NCI-H524 treated with DMSO at 0.1 percent for 48 hours (cell line): ENCODE results near the gene IQCF2.
"Not testable (repeated sequence)": the region's sequence is repeated elsewhere in the genome, so short reads cannot be mapped to it uniquely, and the experiment has no call there.

ENCODE experiments used
- DNase-seq: peaks from one replicate; lab custom pipeline; 2025; lab: John Stamatoyannopoulos, UW

The IQCF2 gene

DNA sequence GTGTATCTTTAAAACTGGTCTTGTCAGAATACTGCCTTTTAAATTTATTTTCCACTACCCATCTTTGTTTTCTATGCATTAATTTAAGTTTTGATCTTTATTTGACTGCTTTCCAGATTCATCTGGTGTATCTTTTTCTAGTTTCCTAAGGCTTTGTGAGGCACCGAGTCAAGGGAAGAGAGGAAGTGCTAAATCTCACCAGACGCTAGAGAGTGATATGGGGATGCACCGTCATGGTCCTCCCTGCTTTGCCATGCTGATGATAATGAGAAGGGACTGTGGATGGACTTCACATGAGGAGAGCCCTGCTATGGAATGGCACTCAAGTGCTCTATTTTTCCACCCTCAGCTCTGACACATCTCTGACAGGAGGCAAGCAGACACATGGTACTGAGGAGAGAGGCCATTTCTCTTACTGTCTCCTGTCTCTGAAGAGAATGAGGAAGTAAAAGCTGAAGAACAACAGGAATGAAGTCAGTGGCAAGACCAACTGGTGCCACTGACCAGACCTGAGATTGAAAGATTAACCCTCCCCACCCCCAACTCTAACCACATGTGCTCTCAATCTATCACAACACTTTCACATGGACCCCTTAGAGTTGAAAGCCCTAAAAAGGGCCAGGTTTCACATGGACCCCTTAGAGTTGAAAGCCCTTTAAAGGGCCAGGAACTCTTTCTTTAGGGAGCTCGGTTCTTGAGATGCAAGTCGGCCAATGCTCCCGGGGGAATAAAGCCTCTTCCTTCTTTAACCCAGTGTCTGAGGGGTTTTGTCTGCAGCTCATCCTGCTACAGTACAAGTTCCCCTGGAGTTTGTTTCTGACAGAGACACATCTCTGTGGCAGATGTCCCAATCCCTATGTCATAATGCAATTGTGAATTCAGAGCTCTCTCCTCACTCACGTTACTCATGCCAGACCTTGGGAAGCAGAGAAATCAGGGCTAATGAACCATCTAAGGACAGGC is at the start of gene IQCF2:
IQCF2 (plus strand) TSS at position 913 of the 963 bp plus-strand sequence. CDS start 52 bp downstream, outside the sequence.
- no peak for DNase-seq

DNA sequence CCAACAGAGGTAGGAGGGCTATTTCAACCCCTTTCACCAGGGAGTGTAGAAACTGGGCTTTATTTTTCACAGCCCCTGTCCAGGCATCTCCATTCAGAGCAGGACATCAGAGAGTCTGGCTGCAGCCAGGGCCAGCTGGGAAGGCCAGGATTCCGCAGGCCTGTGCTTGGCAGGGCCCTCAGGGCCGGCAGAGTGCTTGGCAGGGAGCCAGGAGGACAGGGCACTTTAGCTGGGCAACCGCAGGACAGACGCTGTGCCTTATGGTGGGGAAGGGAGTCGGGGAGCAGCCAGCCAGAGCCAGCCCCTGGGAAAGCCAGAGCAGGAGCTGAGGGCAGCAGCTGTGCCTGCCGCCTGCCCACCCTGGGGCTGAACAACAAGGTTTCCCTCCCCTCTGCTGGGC is 47.9 kb upstream of the IQCF2 start:
- peak; percentile 70 for DNase-seq

DNA sequence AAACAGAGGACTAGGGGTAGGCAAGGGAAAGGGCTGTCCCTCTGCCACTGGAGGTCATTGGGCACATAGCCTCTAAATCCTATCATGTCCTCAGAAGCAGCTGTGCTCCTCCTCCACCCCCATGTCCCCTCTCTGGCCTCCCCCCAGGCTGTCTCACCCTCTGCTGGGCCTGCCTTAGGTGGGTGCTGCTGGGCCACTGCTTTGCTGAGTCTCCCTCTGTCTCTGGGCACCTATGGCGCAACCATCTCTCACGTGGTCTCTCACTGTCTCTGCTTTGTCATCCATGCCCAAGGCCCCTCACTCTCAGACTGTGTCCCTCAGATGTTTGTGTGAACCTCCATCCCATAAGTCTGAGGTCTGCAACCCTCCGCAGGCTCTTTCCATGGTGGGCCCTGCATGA is 47.4 kb upstream of the IQCF2 start:
- no peak for DNase-seq

DNA sequence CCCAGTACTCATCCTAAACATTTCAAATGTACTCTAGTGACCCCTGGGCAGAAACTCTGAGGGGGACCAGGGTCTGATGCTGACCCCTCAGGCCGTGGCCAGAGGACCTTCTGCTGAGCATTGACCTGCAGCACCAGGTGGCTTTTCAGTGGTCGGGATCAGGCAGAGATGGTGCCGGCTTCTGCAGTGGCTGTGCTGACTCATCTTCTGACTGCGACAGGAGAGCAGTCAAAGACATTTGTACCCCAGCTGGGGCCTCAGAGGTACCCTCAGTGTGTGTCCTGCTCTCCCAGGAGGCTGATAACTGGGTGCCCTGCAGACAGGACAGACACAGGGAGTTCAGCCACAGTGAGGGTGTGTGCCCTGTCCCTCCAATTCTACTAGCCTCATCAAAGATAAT is 45.8 kb upstream of the IQCF2 start:
- DNase-seq: no peak

DNA sequence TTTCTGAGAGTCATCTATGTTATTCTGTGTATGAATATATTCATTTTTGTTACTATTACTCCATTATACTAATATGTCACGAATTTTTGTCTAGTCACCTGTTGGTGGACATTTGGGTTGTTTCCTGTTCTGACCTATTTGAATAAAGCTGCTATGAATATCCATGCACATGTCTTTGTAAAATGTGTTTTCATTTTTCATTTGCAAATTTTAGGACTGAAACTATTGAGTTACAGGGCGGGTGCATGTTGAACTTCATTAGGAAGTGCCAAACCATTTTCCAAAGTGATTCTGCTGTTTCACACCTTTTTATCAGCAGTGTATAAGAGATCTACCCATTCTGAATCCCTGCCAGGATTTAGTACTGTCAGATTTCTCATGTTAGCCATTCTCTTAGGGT is 44.7 kb upstream of the IQCF2 start:
- no peak for DNase-seq

DNA sequence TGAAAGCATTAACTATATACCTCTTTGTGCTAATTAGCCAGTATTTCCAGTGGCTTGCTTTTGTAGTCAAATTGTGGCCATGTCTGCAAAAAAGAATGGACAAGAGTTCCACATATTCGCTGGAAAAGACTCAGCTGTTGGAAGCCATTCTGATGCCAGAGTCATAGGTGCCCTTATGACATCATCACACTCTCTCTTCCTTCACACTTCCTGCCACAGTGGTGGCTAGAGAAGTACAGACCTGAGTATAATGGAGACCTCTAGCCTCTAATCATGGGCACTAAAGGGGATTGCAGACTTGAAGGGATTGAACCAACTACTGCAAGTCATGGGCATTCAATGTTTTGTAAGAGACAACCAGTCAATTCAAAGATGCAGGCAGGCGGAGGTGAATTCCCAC is 44.0 kb upstream of the IQCF2 start:
- no peak for DNase-seq

DNA sequence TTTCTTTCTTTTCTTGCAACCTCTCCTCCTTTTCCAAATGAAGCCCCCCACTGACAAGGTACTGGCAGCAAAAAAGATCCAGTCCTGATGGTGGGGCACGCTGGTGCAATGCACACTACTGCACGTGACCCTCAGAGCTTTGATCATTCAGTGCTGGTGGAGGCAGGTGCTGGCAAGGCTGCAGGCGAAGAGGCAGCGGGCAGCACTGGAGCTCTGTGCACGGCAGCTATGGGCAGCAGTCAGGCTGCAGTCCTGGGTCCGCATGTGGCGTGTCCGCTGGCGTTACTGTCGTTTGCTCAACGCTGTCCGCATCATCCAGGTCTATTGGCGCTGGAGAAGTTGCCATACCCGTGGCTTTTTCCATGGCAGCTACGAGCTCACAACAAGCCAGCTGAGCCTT is 42.3 kb upstream of the IQCF2 start:
- no peak for DNase-seq

DNA sequence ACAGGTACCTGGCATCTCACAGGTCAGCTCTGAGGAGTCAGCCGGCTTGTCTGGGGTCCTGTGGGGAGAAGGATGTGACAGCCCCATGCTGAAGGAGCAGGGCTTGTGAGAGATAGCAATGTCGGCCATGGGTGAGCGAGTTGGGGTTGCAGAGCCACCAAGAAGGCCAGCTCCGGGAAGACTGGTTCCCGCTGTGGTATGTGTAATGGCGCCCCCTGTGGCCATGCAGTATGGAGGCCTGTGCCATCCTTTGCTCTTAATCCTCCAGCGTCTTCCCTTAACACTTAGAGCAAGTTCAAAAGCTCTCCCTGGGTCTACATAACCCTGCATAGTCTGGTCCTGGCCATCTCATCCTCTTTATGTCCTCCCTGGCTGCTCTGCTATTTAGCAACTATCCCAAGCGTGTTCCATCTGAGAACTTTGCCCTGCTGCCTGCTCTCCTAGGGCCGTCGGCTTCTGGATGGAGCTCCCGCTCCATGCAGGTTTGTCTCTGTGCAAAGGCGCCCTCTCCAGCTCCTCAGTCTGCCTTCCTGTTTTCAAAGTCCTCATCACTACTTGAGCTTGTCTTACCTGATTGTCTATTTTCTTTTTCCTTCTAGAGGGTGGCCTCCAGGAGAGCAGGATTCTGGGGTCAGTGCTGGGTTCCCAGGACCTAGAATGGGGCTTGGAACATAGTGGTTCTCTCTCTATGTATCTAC is 41.6 kb upstream of the IQCF2 start:
- DNase-seq: no peak

DNA sequence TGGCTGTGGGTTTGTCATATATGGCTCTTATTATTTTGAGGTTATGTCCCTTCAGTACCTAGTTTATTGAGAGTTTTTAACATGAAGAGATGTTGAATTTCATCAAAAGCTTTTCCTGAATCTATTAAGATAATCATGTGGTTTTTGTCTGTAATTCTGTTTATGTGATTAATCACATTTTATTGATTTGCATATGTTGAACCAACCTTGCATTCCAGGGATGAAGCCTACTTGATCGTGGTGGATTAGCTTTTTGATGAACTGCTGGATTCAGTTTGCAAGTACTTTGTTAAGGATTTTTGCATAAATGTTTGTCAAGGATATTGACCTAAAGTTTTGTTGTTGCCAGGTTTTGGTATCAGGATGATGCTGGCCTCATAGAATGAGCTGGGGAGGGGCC is 33.1 kb upstream of the IQCF2 start:
- DNase-seq: no peak

DNA sequence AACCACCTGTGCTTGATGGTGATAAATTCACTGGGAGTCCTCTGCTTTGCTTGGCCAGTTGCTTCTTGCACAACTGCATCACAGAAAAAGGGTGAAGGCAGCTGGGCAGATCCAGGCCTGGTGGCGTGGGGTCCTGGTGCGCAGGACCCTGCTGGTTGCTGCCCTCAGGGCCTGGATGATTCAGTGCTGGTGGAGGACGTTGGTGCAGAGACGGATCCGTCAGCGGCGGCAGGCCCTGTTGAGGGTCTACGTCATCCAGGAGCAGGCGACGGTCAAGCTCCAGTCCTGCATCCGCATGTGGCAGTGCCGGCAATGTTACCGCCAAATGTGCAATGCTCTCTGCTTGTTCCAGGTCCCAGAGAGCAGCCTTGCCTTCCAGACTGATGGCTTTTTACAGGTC is 31.1 kb upstream of the IQCF2 start:
- no peak for DNase-seq

DNA sequence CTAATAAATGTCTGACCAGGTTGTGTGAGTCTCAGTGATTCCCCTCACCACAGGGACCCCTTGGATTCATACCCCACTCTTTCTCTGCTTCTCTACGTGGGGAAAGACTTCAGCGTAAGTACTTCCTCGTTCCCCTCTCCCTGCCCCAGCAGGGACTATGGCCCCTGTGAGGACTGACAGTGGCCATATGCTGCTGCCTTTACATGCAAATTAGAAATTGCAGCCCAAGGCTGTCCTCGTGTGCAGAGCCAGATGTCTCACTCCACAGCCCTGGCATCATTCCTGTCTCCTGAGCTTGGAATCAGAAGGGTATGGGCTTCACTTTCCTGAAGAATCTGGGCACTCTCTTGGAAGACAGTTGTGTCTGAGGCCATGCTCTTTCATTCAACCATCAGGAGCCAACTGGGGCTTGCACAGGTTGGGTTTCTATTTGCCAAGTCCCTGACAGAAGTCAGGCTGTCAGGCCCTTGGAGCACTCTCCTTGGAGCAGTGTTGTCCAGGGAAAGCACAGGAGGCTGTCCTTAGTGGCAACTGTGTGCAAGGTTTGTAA is 30.5 kb upstream of the IQCF2 start:
- DNase-seq: peak; percentile 10

DNA sequence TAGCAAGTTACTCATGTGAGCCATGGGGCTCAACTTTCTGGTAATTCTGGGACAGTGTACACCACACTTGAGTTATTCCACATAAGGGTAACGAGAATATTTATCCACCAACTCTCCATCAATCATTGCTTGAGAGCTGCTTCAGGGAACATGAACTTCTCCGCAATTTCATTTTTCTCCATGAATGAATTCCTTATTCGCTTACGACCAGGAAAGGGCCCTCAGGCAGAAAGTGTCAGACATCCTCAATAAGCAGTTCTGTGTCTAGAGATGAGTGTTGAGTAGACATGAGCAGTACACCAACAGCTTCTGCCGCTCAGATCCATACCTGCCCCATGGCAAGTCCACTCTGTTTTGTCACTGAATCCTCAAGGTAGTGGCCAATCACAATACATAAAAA is 24.8 kb upstream of the IQCF2 start:
- DNase-seq: no peak

DNA sequence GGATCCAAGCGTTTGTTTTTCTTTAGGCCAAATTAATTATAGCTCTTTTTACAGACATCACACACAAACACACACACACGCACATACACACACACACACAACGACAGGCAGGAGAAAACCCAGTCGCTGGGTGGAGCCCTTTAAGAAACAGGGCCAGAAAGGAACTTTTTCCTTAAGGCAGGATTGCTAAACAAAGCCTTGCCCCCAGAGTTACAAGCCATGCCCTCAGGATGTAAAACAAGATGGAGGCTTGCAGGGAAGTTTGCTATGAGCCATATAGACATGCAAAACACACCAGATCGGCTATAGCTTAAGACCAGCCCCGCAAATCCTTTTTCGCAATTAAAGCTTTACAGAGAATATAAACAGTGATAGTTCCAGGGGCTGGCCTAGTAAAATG is 16.3 kb upstream of the IQCF2 start:
- no peak for DNase-seq

DNA sequence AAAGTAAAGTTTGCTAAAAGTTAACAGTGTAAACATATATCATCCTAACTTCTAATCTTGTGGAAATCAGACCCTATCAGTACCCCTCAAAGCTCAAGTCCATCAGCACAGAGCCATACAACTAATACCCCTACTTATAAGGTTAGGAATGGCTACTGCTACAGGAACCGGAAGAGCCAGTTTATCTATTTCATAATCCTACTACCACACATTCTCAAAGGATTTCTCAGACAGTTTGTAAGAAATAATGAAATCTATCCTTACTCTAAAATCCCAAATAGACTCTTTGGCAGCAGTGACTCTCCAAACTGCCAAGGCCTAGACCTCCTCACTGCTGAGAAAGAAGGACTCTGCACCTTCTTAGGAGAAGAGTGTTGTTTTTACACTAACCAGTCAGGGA is 6.0 kb upstream of the IQCF2 start:
- not testable (repeated sequence) for DNase-seq

DNA sequence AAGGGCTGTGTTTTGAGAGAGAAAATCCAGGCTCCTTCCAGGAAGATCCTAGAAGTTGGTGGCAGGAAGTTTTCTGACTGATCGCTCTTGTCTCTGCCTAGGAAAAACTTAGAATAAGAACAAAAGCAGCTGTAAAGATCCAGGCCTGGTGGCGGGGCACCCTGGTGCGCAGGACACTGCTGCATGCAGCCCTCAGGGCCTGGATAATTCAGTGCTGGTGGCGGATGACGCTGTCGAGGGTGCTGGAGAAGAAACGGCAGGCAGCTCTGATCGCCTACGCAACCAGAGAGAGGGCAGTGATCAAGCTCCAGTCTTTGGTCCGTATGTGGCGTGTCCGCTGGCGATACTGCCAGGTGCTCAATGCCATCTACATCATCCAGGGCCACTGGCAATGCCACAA is 1.5 kb downstream of the IQCF2 start:
- DNase-seq: no peak

DNA sequence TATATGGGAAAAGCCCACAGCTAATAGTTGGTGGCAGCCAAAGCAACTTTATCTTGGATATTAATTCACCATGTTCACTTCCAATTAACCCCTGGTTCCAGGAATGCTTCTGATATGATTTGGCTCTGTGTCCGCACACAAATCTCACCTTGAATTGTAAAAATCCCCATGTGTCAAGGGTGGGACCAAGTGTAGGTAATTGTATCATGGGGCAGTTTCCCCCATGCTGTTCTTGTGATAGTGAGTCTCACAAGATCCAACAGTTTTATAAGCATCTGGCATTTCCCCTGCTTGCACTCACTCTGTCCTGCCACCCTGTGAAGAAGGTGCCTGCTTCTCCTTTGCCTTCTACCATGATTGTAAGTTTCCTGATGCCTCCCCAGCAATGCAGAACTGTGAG is 7.5 kb downstream of the IQCF2 start:
- not testable (repeated sequence) for DNase-seq

DNA sequence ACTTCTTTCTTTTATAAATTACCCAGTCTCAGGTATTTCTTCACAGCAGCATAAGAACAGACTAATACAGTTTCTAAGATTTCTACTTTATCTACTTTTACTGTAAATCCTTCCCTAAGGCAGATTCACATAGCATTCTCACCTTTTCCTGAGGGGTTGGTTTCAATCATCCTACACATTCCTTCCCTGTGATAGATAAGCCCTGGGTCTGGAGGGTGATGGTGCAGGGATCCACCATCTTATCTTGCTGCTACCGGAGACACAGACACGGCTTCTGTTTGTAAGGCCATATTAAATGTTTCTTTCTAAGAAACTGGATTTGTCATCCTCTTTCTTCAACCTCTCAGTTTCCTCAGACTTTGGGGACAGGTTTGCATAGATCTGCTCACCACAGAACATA is 7.9 kb downstream of the IQCF2 start:
- DNase-seq: no peak

DNA sequence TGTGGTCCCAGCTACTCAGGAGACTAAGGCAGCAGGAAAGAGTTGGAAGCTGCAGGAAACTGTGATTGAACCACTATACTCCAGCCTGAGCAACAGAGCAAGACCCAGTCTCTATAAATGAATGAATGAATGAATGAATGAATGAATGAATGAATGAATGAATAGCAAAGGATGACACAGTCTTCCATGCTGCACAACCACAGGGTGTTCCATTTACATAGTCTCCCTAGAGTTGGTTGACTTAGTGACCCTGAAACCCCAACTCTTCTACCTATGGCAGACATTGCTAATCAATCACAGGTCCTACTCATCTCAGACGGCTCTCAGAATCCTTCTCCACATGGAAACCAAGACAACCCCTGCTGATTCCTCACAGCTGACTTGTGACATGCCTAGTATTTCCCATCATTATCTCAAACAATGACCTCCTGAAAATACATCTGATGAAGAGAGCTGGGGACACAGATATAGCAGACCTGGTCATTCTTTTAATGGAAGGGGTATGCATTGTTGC is 11.9 kb downstream of the IQCF2 start:
- DNase-seq: no peak

DNA sequence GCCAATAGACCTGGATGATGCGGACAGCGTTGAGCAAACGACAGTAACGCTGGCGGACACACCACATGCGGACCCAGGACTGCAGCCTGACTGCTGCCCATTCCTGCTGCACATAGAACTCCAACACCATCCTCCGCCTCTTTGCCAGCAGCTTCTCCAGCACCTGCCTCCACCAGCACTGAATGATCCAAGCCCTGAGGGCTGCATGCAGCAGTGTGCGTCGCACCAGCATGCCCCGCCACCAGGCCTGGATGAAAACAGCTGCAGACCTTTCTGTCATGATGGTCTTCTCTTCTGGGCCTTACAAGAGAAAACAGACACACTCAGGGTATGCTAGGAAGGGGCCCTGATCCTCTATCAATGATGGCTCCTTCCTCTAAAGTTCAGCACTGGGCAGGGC is 12.5 kb downstream of the IQCF2 start:
- no peak for DNase-seq

DNA sequence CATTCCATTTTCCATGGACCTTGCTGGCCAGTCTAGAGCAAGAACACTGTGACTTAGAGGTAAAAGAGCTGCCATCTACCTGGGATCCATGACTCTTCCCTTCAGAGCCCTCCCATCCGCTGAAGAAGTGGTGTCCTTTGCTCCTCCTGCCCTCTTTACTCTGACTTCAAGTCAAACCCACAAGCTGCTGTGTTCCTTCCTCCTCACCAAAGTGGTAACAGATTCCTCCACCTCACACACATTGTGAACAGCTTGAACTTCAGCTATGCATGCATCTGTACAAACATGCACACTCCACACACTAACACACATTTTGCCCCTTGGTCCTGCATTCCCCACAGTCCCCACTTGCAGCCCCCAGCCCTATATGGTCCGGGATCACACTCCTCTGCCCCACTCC is 13.0 kb downstream of the IQCF2 start:
- no peak for DNase-seq

DNA sequence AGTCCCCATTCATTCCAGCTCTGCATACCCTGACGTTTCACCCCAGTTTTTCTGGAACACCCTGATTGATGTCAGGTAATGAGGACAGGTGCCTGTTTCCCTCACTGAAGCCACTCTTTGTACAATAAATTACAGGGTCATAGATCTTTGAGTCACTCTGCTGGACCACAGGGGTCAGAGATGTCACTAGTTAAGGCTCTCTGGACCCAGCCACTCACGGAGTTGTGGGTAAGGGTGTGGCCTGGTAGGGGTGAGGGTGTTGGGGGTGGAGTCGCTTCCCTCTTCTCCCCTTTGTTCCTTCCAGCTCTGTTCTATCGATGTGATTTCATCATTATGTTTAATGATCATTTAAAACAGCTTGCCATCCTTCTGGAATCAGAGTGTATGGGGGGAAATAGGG is 13.5 kb downstream of the IQCF2 start:
- no peak for DNase-seq

DNA sequence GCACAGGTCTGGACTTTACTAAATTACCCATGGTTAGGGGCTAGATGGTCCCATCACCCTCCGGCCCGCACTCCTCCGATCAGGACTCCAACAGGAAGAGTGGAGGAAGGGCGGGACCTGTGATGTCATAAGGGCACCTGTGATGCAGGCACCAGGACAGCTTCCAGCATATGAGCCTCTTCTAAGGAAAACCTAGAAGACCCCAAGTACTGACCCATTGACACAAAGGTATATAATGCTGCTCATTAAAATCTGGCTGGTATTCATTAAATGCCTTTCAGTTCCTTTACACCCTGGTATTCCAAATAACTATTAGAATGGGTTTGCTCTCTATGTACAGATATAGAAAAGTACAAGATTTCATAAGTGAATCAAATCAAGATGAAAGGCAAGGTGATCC is 14.1 kb downstream of the IQCF2 start, which contains the start of gene IQCF5:
IQCF5 (minus strand) TSS at position 101 of the 400 bp plus-strand sequence; CDS start at position 31, 70 bp downstream.
- DNase-seq: no peak

DNA sequence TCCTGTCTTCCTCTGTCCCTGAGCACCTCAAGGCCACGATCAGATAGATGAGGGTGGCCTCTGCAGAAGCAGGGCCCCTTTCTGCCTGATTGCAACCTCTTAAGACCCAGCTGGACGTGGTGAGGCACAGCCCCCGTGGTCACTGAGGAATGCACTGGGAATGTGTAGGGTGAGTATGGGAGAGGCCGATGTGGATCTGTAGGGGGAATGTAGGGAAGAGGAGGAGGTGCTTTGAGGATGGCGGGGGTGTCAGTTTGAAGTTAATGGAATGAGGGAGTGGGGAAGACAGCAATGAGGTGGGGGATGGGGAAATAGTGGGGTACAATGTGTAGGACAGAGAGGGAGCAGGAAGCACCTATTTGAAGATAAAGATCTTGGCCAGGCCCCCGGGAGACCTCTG is 14.8 kb downstream of the IQCF2 start:
- DNase-seq: no peak
